ENCODE results near the gene CPB1.

The CPB1 gene

GRCh38 chr3:148889828-148890227, 62.2 kb downstream of the CPB1 start:
- H3K4me3 ChIP-seq (ENCODE audit: low read length), result no peak overlapping the region
- no peaks in the 10 kb centered on the region for H3K9me3 ChIP-seq (ENCODE audit: control insufficient read depth, low read depth, low read length)
- H3K9ac ChIP-seq (ENCODE audit: low read length), result no peak overlapping the region
- no peaks in the 10 kb centered on the region for H3K4me1 ChIP-seq (ENCODE audit: control insufficient read depth, low read depth, low read length)
- H3K27me3 ChIP-seq (ENCODE audit: control insufficient read depth, insufficient read depth, low read length), result no peaks in the 10 kb centered on the region
- H3K36me3 ChIP-seq (ENCODE audit: control insufficient read depth, low read depth, low read length), result no peaks in the 10 kb centered on the region
- no peak overlapping the region for H3K27ac ChIP-seq (ENCODE audit: low read length)

DNA sequence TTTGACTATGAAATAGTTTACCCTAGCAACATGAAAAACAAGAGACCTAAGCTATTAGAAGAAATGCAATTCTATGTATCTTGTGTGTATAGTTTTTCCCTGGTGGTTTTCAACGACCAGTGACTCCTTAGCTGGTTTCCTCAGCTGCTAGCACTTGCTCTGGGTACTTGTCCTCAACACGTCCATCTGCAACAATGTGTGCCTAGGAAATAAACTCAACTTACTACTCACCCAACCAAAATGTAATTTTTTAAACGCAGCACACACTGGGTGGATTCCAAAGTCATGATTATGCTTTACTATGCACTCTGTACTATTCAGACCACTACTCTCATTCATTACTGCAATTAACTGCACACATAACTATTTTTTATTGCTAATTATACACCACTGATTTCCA, 68.5 kb downstream of the CPB1 start:
- H3K9me3 ChIP-seq (ENCODE audit: control insufficient read depth, low read depth, low read length), result no peaks in the 10 kb centered on the region
- H3K4me1 ChIP-seq (ENCODE audit: control insufficient read depth, low read depth, low read length), result no peaks in the 10 kb centered on the region
- no peak overlapping the region for H3K9ac ChIP-seq (ENCODE audit: low read length)
- H3K36me3 ChIP-seq (ENCODE audit: control insufficient read depth, low read depth, low read length), result no peaks in the 10 kb centered on the region
- H3K4me3 ChIP-seq (ENCODE audit: low read length), result no peak overlapping the region
- no peaks in the 10 kb centered on the region for H3K27me3 ChIP-seq (ENCODE audit: control insufficient read depth, insufficient read depth, low read length)
- H3K27ac ChIP-seq (ENCODE audit: low read length), result no peak overlapping the region

DNA sequence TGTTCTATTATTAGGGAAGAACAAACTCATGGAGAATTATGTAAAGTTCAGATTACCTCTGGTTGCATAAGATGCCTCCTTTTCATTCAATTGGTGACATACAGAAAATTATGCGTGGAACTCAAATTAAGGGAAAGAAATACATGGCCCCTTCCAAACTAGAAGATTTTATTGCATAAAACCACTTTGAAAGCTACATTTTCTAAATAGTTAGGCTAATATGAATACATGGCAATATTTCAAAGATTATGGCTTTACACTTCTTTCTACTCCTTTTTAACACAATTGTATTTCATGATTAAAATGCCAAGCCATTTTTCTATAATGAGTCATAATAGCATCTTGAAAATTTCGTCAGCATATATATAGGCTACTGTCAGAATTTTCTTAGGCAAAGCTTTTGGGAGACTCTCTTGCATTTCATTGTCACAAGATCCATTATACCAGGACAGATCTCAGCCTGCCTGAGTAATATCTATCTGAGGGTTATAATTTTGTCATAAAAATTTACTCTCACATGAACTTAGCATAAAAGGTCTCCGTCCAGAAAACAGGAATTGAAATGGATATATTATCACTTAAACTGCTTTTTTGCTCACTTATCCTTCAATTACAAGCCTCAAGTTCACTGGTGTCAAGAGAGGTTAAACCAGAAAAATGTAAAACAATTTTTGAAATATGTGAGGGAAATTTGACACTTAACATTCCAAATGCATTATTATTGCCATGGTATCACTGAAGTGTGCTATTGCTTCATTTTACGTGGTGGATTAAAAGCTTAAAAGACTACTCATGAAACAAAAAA, 74.6 kb downstream of the CPB1 start:
- H3K9me3 ChIP-seq (ENCODE audit: control insufficient read depth, low read depth, low read length), result no peaks in the 10 kb centered on the region
- H3K27ac ChIP-seq (ENCODE audit: low read length), result no peak overlapping the region
- H3K36me3 ChIP-seq (ENCODE audit: control insufficient read depth, low read depth, low read length), result no peaks in the 10 kb centered on the region
- H3K4me1 ChIP-seq (ENCODE audit: control insufficient read depth, low read depth, low read length), result no peaks in the 10 kb centered on the region
- no peak overlapping the region for H3K4me3 ChIP-seq (ENCODE audit: low read length)
- no peaks in the 10 kb centered on the region for H3K27me3 ChIP-seq (ENCODE audit: control insufficient read depth, insufficient read depth, low read length)
- H3K9ac ChIP-seq (ENCODE audit: low read length), result no peak overlapping the region

- no peaks in the 10 kb centered on the region for H3K27me3 ChIP-seq (ENCODE audit: control insufficient read depth, insufficient read depth, low read length)
- H3K4me3 ChIP-seq (ENCODE audit: low read length), result no peak overlapping the region
- H3K9me3 ChIP-seq (ENCODE audit: control insufficient read depth, low read depth, low read length), result no peaks in the 10 kb centered on the region
- no peaks in the 10 kb centered on the region for H3K36me3 ChIP-seq (ENCODE audit: control insufficient read depth, low read depth, low read length)
- H3K9ac ChIP-seq (ENCODE audit: low read length), result no peak overlapping the region
- H3K4me1 ChIP-seq (ENCODE audit: control insufficient read depth, low read depth, low read length), result no peaks in the 10 kb centered on the region
- no peak overlapping the region for H3K27ac ChIP-seq (ENCODE audit: low read length)
These were observed 75.4 kb downstream of the CPB1 start for GRCh38 chr3:148903022-148903442.

DNA sequence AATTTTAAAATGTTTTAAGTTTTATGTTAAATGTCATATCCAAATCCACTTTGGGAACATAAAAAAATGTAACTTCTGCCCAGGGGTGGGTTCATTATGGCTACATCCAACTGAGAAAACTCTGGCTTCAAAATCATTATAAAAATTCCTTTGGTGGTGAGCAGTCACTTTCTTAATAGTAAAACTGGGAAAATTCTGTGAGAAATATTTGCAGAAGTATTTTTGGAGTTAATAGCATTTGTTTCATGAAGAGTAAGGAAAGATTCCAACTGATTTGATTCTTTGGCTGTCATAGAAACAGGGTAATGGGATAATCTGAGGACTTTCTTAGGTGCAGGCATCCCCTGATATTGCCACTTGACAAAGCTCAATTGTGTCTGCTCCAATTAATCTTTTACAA, 76.3 kb downstream of the CPB1 start:
- Histone ChIP-seq H3K36me3 (ENCODE audit: control insufficient read depth, low read depth, low read length) (no peaks in the 10 kb centered on the region), H3K9ac (ENCODE audit: low read length) (no peak overlapping the region), H3K27ac (ENCODE audit: low read length) (no peak overlapping the region), H3K4me3 (ENCODE audit: low read length) (no peak overlapping the region), H3K9me3 (ENCODE audit: control insufficient read depth, low read depth, low read length) (no peaks in the 10 kb centered on the region), H3K27me3 (ENCODE audit: control insufficient read depth, insufficient read depth, low read length) (no peaks in the 10 kb centered on the region), H3K4me1 (ENCODE audit: control insufficient read depth, low read depth, low read length) (no peaks in the 10 kb centered on the region)

DNA sequence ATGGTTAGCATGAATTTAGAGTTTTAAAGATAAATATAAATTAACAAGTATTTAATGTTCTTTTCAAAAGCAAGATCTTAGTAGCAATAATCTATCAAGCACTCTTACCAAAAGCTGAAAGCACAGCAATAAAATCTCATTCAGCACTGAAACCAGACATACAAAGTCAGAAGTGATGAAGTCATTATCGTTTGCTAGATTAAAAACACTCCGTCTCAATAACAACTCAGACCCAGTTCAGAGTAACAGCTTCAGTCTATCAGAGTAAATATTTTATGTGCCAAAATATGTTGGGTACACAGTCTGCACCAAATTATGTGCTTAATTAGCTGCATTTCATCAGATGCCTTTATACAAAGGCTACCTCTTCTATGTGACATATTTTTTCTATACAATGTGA, 79.1 kb downstream of the CPB1 start:
- Histone ChIP-seq H3K4me1 (ENCODE audit: control insufficient read depth, low read depth, low read length) (no peaks in the 10 kb centered on the region), H3K27ac (ENCODE audit: low read length) (no peak overlapping the region), H3K9ac (ENCODE audit: low read length) (no peak overlapping the region), H3K4me3 (ENCODE audit: low read length) (no peak overlapping the region), H3K36me3 (ENCODE audit: control insufficient read depth, low read depth, low read length) (no peaks in the 10 kb centered on the region), H3K9me3 (ENCODE audit: control insufficient read depth, low read depth, low read length) (no peaks in the 10 kb centered on the region), H3K27me3 (ENCODE audit: control insufficient read depth, insufficient read depth, low read length) (no peaks in the 10 kb centered on the region)
